ENCODE data around the gene CD7. TPM values are rescaled to one million over a fixed set of nuclear protein-coding genes. Genes with fewer than 3 reads are reported as not detected.

Gene CD7
- total RNA-seq, 1 donor from 2014 or later: not detected

DNA sequence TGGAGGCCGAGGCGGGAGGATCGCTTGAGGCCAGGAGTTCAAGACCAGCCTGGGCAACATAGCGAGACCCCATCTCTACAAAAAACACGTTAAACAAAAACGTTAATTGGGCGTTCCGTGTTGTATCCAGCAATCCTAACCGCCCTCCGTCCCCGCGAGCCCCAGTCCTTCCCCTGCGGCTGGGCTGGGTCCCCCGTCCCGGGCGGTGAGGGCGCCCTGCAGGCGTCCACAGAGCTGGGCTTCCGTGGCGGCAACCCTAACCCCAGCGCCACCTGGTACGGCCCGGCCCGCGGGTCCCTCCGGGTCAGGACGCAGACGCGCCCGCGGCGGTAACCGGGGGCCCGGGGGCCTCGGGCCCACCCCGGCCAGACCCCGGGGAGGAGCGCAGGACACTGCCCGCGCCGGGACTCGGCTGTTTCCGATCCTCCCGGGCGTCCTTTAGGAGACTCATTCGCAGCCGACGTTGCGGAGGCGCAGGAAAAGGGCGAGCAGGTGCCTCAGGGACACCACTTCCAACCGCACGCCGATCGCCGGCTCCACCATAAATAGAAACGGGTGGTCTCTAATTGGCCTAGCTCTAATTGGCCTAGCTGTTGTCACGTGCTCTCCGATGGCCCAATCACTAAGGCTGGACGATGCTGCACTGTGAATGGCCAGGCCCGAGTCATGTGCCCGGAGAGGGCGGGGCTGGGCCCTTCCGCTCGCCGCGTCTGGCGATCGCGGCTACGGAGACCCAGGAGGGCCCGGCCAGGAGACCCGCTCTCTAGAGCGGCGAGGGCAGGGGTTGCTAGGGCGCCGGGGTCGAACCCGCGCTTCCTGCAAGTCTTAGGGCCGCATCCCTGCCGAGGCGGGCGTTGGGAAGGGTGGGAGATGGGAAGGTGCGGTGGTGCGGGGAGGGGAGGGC is 24.9 kb downstream of the CD7 start:
- DNase-seq (ENCODE audit: low spot score): peak; percentile 99
- H3K4me3 Mint-ChIP-seq: peak overlapping the region; percentile 93
- no peaks in the 10 kb centered on the region for H3K9me3 ChIP-seq (ENCODE audit: low read depth)
- peaks cover 7% of the 10 kb centered on the region for H3K27me3 Mint-ChIP-seq (ENCODE audit: insufficient read depth, low read depth)
- H3K4me2 ChIP-seq: peak overlapping the region; percentile 97
- peaks cover 6% of the 10 kb centered on the region for H4K20me1 ChIP-seq (ENCODE audit: low read depth)
- peaks cover 14% of the 10 kb centered on the region for H3K4me1 ChIP-seq
- peaks cover 9% of the 10 kb centered on the region for H3K79me2 ChIP-seq (ENCODE audit: low read depth)
- H3K27ac Mint-ChIP-seq: no peak overlapping the region
- H3K4me3 ChIP-seq: peak overlapping the region; percentile 92
- peak overlapping the region; percentile 89 for H3K27ac ChIP-seq
- TF ChIP-seq EZH2 (IDR thresholded peaks at IDR 0.05): no peak
- TF ChIP-seq, protein P1, sequence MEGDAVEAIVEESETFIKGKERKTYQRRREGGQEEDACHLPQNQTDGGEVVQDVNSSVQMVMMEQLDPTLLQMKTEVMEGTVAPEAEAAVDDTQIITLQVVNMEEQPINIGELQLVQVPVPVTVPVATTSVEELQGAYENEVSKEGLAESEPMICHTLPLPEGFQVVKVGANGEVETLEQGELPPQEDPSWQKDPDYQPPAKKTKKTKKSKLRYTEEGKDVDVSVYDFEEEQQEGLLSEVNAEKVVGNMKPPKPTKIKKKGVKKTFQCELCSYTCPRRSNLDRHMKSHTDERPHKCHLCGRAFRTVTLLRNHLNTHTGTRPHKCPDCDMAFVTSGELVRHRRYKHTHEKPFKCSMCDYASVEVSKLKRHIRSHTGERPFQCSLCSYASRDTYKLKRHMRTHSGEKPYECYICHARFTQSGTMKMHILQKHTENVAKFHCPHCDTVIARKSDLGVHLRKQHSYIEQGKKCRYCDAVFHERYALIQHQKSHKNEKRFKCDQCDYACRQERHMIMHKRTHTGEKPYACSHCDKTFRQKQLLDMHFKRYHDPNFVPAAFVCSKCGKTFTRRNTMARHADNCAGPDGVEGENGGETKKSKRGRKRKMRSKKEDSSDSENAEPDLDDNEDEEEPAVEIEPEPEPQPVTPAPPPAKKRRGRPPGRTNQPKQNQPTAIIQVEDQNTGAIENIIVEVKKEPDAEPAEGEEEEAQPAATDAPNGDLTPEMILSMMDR (IDR thresholded peaks at IDR 0.05): no peak
- TF ChIP-seq EZH2phosphoT487 (IDR thresholded peaks at IDR 0.05): no peak
- H3F3A ChIP-seq (ENCODE audit: low read depth): peaks cover 28% of the 10 kb centered on the region
- peaks cover 24% of the 10 kb centered on the region for H3K27me3 ChIP-seq
- no peaks in the 10 kb centered on the region for H3K36me3 Mint-ChIP-seq
- no peaks in the 10 kb centered on the region for H3K36me3 ChIP-seq
- no peak overlapping the region for H2AFZ ChIP-seq (replicated peaks)
- H3K9me3 Mint-ChIP-seq: no peaks in the 10 kb centered on the region
- H3K4me1 Mint-ChIP-seq: peaks cover 32% of the 10 kb centered on the region
- H3K9ac ChIP-seq: peak overlapping the region; percentile 82

DNA sequence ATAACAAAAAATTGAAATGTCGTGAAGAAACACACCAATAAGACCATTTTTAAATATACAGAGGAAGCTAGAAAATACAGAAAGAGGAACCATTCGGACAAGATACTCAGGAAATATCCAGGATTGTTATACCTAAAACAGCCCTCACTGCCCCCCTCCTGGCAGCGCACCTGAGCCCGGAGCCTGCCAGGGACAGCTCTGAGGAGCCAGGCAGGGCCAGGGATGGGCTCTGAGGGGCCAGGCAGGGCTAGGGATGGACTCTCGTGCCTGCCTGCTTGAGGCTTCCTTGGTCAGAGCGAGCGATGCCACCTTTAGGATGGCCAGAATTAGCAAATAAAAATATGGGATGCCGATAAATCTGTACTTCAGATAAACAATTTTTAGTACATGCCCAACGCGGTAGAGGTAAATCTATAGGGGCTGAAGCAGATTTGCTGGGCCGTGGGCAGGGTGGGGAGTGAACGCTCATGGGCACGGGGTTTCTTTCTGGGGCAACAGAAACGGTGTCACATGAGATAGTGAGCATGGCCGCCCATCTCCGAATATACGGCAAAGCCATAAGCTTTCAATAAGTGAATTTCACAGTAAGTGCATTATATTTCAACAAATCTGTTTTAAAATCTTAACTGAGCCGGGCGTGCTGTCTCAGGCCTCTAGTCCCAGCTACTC is 25.7 kb downstream of the CD7 start:
- Mint-ChIP-seq H3K9me3 (peaks cover 4% of the 10 kb centered on the region), H3K4me3 (peak overlapping the region; percentile 78), H3K36me3 (no peaks in the 10 kb centered on the region), H3K27me3 (ENCODE audit: insufficient read depth, low read depth) (peaks cover 7% of the 10 kb centered on the region), H3K4me1 (peaks cover 29% of the 10 kb centered on the region), H3K27ac (peak overlapping the region; percentile 50)
- TF ChIP-seq EZH2 (IDR thresholded peaks at IDR 0.05) (no peak), EZH2phosphoT487 (IDR thresholded peaks at IDR 0.05) (no peak)
- TF ChIP-seq, protein P1 (IDR thresholded peaks at IDR 0.05): no peak
- Histone ChIP-seq H3K9me3 (ENCODE audit: low read depth) (no peaks in the 10 kb centered on the region), H3K4me2 (peak overlapping the region; percentile 97), H3K9ac (peak overlapping the region; percentile 82), H2AFZ (replicated peaks) (no peak overlapping the region), H3K36me3 (no peaks in the 10 kb centered on the region), H3K79me2 (ENCODE audit: low read depth) (peaks cover 9% of the 10 kb centered on the region), H3K4me3 (peak overlapping the region; percentile 92), H3K27me3 (peaks cover 16% of the 10 kb centered on the region), H4K20me1 (ENCODE audit: low read depth) (peaks cover 6% of the 10 kb centered on the region), H3F3A (ENCODE audit: low read depth) (peaks cover 28% of the 10 kb centered on the region), H3K4me1 (peaks cover 14% of the 10 kb centered on the region), H3K27ac (no peak overlapping the region)
- DNase-seq (ENCODE audit: low spot score): no peak

DNA sequence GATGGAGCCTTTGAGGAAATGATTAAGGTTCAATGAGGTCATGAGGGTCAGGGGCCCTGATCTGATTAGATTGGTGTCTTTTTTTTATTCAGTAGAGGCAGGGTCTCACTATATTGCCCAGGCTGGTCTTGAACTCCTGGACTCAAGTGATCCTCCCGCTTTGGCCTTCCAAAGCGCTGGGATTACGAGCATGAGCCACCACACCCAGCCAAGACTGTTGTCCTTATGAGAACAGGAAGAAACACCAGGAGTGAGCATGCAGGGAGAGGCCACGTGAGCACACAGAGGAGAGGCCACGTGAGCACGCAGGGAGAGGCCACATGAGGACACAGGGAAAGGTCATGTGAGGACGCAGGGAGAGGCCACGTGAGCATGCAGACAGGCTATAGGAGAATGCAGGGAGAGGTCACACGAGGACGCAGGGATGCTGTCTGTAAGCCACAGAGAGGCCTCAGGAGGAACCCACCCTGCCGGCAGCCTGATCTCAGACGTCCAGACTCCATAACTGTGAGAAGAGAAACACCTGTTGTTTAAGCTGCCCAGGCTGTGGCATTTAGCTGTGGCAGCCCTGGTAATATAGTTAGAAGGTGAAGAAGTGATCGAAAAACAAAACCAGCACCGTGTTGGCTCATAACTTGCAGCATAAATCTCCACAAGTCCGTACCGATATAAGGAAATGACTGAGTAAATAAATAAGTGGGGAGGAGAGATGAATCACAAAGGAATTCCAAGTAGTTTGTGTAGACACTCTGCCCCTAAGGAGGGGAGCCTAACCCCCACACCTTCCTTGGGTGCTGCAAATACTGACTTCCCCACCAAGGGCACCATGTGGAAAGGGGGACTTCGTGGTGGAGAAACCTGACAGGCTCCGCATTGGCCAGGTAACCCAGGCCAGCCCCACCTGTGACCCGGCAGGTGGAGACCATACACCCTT is 29.3 kb downstream of the CD7 start:
- no peak overlapping the region for H3K27ac Mint-ChIP-seq

More for the DNA sequence above, 29.3 kb downstream of the CD7 start:
- Histone ChIP-seq H3K9me3 (ENCODE audit: low read depth) (no peaks in the 10 kb centered on the region), H3K4me3 (no peak overlapping the region), H2AFZ (replicated peaks) (no peak overlapping the region), H3F3A (ENCODE audit: low read depth) (peaks cover 19% of the 10 kb centered on the region), H3K36me3 (no peaks in the 10 kb centered on the region), H3K79me2 (ENCODE audit: low read depth) (peaks cover 9% of the 10 kb centered on the region), H3K4me1 (peaks cover 11% of the 10 kb centered on the region), H3K27ac (no peak overlapping the region), H3K27me3 (no peaks in the 10 kb centered on the region), H3K9ac (no peak overlapping the region), H3K4me2 (no peak overlapping the region), H4K20me1 (ENCODE audit: low read depth) (no peaks in the 10 kb centered on the region)
- peaks cover 5% of the 10 kb centered on the region for H3K9me3 Mint-ChIP-seq
- no peaks in the 10 kb centered on the region for H3K36me3 Mint-ChIP-seq
- peaks cover 40% of the 10 kb centered on the region for H3K4me1 Mint-ChIP-seq
- DNase-seq (ENCODE audit: low spot score): no peak
- H3K4me3 Mint-ChIP-seq: peak overlapping the region; percentile 52
- H3K27me3 Mint-ChIP-seq (ENCODE audit: insufficient read depth, low read depth): peaks cover 13% of the 10 kb centered on the region
- TF ChIP-seq EZH2 (IDR thresholded peaks at IDR 0.05): no peak
- no peak for TF ChIP-seq EZH2phosphoT487 (IDR thresholded peaks at IDR 0.05)
- TF ChIP-seq, protein P1 (IDR thresholded peaks at IDR 0.05): no peak

Data from neural progenitor cell (in vitro differentiated cells).